ENCODE results near the gene ABAT. TPM values are rescaled to one million over a fixed set of nuclear protein-coding genes. Genes with fewer than 3 reads are reported as not detected.

Gene ABAT
- total and polyA plus RNA-seq, 10 of the 15 experiments (the other 5 are each of a cell fraction or from before 2014, with no cell fraction given) = 1.0 to 10.6 (median 1.9) TPM

DNA sequence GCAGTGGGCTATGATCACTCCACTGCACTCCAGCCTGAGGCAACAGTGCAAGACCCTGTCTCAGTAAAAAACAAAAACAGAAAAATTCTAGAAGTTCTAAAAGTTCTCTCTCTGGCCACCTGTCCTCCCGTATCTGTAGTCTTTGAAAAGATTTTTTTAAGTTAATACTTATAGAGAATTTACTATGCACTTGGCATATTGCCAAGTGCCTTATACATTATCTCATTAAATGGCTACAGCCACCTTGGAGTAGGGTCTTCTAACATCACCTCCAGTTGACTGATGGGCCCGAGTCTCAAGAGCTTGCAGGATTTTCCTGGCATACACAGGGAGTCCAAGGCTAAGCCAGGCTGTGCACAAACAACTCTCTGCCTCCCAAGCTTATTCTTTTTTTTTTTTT lies 78.3 kb downstream of the ABAT start (continued):
- TF ChIP-seq EGR1 (IDR thresholded peaks at IDR 0.05; ENCODE audit: borderline replicate concordance in 1 of 2, low read depth in 2 of 2, low read length in 2 of 2) (no peak), MEF2A (IDR thresholded peaks at IDR 0.05; ENCODE audit: insufficient read depth, low read depth, low read length) (no peak)
- TF ChIP-seq, protein P1, sequence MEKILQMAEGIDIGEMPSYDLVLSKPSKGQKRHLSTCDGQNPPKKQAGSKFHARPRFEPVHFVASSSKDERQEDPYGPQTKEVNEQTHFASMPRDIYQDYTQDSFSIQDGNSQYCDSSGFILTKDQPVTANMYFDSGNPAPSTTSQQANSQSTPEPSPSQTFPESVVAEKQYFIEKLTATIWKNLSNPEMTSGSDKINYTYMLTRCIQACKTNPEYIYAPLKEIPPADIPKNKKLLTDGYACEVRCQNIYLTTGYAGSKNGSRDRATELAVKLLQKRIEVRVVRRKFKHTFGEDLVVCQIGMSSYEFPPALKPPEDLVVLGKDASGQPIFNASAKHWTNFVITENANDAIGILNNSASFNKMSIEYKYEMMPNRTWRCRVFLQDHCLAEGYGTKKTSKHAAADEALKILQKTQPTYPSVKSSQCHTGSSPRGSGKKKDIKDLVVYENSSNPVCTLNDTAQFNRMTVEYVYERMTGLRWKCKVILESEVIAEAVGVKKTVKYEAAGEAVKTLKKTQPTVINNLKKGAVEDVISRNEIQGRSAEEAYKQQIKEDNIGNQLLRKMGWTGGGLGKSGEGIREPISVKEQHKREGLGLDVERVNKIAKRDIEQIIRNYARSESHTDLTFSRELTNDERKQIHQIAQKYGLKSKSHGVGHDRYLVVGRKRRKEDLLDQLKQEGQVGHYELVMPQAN (conservative IDR thresholded peaks at IDR 0.05) = no peak

DNA sequence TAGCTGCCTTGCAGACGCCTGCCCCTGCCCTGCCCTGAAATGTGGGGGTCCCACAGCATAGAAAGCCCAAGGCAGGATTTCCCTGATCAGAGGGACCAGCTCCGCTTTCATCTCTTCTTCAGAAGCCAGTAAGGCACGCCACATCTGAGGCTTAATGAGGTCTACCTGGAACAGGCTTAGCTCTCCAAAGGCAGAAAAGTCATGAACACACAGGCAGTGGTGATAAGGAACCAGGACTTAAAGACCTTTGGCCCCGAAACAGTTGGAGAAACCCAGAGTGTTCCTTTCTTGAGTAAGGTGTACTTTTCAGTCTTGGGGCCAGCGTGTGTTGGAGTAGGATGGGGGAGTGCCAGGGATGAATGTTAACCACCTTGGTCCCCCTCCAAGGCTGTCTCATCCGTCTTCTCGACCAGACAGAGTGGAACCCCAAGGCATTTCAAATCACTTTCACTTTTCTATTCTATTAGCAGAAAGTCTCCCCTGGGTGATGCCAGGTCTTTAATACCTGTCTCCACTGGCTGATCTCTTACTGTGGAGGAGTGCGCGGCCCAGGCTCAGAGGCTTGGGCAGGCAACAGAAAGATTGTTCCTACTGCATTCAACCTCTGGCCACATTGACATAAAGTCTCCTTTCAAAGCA lies 79.1 kb downstream of the ABAT start:
- 38% methylated on average over 9 of the region's 9 CpGs for WGBS (ENCODE audit: insufficient coverage, insufficient replicate concordance, low lambda C conversion rate, missing lambda C conversion rate)
- ChIA-PET RAD21 (ENCODE audit: unreplicated experiment) (no interaction called here), SMC1A (ENCODE audit: uncharacterized antibody, unreplicated experiment) (no interaction called here), POLR2A (interaction anchor here (0.5 kb wide), 1 partner anchor 91 kb away, joined by 6 read pairs; no protein-coding TSS in a partner anchor), CTCF (no interaction called here)
- BruUV-seq (replicated peaks) = no TSS peak
- intact Hi-C loops (cut with micrococcal nuclease; ENCODE audit: unreplicated experiment) = no loop called here
- FAIRE-seq (no peak), DNase-seq (ENCODE audit: low read depth, low spot score) (no peak), ATAC-seq (no peak)
- Histone ChIP-seq H2AFZ (ENCODE audit: control insufficient read depth, low read depth, low read length) (no peak overlapping the region), H3K27ac (ENCODE audit: control insufficient read depth, insufficient read depth) (no peak overlapping the region), H4K20me1 (ENCODE audit: control insufficient read depth, insufficient read depth) (no peaks in the 10 kb centered on the region), H3K9ac (ENCODE audit: control insufficient read depth, insufficient read depth, low read length) (no peak overlapping the region), H3K4me1 (ENCODE audit: control insufficient read depth, insufficient read depth, low read length) (no peaks in the 10 kb centered on the region), H3K4me2 (ENCODE audit: control insufficient read depth, insufficient read depth) (no peak overlapping the region), H3K79me2 (ENCODE audit: control insufficient read depth, insufficient read depth, low read length) (no peaks in the 10 kb centered on the region), H3K4me3 (no peak overlapping the region), H3K9me3 (replicated peaks; ENCODE audit: control insufficient read depth, insufficient read depth, low read length) (no peaks in the 10 kb centered on the region), H3K27me3 (replicated peaks in 1 of 2; ENCODE audit: control insufficient read depth in 2 of 2, insufficient read depth in 2 of 2, low read length in 1 of 2) (no peaks in the 10 kb centered on the region), H3K36me3 (ENCODE audit: control insufficient read depth in 2 of 2, insufficient read depth in 2 of 2, low read length in 1 of 2) (no peaks in the 10 kb centered on the region)
- in situ Hi-C loops (cut with MboI) = no loop called here
- TF ChIP-seq FOS (IDR thresholded peaks at IDR 0.05; ENCODE audit: borderline replicate concordance, extremely low read depth, insufficient read length) = no peak
- no peak for TF ChIP-seq EGR1 (IDR thresholded peaks at IDR 0.05; ENCODE audit: borderline replicate concordance in 1 of 2, low read depth in 2 of 2, low read length in 2 of 2)
- TF ChIP-seq IKZF2 (IDR thresholded peaks at IDR 0.05) = no peak
- no peak for TF ChIP-seq ZNF274 (IDR thresholded peaks at IDR 0.05; ENCODE audit: insufficient read depth, insufficient read length)
- TF ChIP-seq, protein P2, sequence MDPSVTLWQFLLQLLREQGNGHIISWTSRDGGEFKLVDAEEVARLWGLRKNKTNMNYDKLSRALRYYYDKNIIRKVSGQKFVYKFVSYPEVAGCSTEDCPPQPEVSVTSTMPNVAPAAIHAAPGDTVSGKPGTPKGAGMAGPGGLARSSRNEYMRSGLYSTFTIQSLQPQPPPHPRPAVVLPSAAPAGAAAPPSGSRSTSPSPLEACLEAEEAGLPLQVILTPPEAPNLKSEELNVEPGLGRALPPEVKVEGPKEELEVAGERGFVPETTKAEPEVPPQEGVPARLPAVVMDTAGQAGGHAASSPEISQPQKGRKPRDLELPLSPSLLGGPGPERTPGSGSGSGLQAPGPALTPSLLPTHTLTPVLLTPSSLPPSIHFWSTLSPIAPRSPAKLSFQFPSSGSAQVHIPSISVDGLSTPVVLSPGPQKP (IDR thresholded peaks at IDR 0.05; ENCODE audit: low read depth, low read length) = no peak
- TF ChIP-seq HDAC6 (IDR thresholded peaks at IDR 0.05; ENCODE audit: unreplicated experiment) = no peak
- TF ChIP-seq, protein P3, sequence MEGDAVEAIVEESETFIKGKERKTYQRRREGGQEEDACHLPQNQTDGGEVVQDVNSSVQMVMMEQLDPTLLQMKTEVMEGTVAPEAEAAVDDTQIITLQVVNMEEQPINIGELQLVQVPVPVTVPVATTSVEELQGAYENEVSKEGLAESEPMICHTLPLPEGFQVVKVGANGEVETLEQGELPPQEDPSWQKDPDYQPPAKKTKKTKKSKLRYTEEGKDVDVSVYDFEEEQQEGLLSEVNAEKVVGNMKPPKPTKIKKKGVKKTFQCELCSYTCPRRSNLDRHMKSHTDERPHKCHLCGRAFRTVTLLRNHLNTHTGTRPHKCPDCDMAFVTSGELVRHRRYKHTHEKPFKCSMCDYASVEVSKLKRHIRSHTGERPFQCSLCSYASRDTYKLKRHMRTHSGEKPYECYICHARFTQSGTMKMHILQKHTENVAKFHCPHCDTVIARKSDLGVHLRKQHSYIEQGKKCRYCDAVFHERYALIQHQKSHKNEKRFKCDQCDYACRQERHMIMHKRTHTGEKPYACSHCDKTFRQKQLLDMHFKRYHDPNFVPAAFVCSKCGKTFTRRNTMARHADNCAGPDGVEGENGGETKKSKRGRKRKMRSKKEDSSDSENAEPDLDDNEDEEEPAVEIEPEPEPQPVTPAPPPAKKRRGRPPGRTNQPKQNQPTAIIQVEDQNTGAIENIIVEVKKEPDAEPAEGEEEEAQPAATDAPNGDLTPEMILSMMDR (IDR thresholded peaks at IDR 0.05 in 2 of 3, conservative IDR thresholded peaks at IDR 0.05 in 1 of 3; ENCODE audit: control insufficient read depth in 2 of 3, extremely low read depth in 1 of 3, insufficient read depth in 1 of 3, low read depth in 3 of 3, low read length in 3 of 3) = no peak
- TF ChIP-seq EP300 (IDR thresholded peaks at IDR 0.05; ENCODE audit: borderline replicate concordance in 1 of 2, control insufficient read depth in 1 of 2, low read depth in 2 of 2, low read length in 2 of 2) = no peak
- no peak for TF ChIP-seq MTA2 (IDR thresholded peaks at IDR 0.05; ENCODE audit: low read depth)
- TF ChIP-seq KAT2A (conservative IDR thresholded peaks at IDR 0.05; ENCODE audit: control insufficient read depth, low read depth, low read length) = no peak
- TF ChIP-seq ETV6 (conservative IDR thresholded peaks at IDR 0.05 in 1 of 2, IDR thresholded peaks at IDR 0.05 in 1 of 2; ENCODE audit: borderline replicate concordance in 1 of 2, low read depth in 1 of 2) = no peak
- TF ChIP-seq SMARCA5 (IDR thresholded peaks at IDR 0.05) = no peak
- TF ChIP-seq, protein P4, sequence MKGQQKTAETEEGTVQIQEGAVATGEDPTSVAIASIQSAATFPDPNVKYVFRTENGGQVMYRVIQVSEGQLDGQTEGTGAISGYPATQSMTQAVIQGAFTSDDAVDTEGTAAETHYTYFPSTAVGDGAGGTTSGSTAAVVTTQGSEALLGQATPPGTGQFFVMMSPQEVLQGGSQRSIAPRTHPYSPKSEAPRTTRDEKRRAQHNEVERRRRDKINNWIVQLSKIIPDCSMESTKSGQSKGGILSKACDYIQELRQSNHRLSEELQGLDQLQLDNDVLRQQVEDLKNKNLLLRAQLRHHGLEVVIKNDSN (IDR thresholded peaks at IDR 0.05; ENCODE audit: borderline replicate concordance, extremely low read length, insufficient read depth, low read depth, low read length) = no peak

All from GM12878 (cell line).